Natural killer cell (primary cell): Measurements from ENCODE around the gene METRN. TPM values are rescaled to one million over a fixed set of nuclear protein-coding genes. Genes with fewer than 3 reads are reported as not detected.
"Not testable (repeated sequence)": the region's sequence is repeated elsewhere in the genome, so short reads cannot be mapped to it uniquely, and the experiment has no call there.

ENCODE experiments used
- ATAC-seq, 3 donors: fragments of 150-1000 bp in 2 of 3; fragments of 200-7000 bp in 1 of 3; cut with Tn5 transposase; 1 replicate in 1 of 3; 2 replicates in 2 of 3; pipeline ENCODE4 v1.10.0; 2021; ENCODE audit warnings: mild to moderate bottlenecking in 2 of 3, moderate library complexity in 2 of 3
- DNase-seq, 2 donors: peaks; one replicate each; pipeline versions ENCODE4 v3.0.0 to v3.0.0-alpha.2; 2013 to 2021; ENCODE audit warnings: mixed read lengths in 1 of 2
- H3K27ac ChIP-seq: one replicate; pipeline ENCODE4 v1.5.1; 2013; ENCODE audit warnings: mild to moderate bottlenecking, low read length
- H3K27me3 ChIP-seq: one replicate; pipeline ENCODE4 v1.6.1; 2013; ENCODE audit warnings: low read length; ENCODE audit not compliant: control insufficient read depth, insufficient read depth
- H3K36me3 ChIP-seq: one replicate; pipeline ENCODE4 v1.6.1; 2013; ENCODE audit warnings: low read length; ENCODE audit not compliant: control insufficient read depth, insufficient read depth
- H3K4me1 ChIP-seq: one replicate; pipeline ENCODE4 v1.6.1; 2013; ENCODE audit warnings: low read length; ENCODE audit not compliant: control insufficient read depth, insufficient read depth
- H3K4me3 ChIP-seq: one replicate; pipeline ENCODE4 v1.5.1; 2013; ENCODE audit warnings: low read length
- H3K9me3 ChIP-seq: one replicate; pipeline ENCODE4 v1.6.1; 2013; ENCODE audit warnings: low read length; ENCODE audit not compliant: control insufficient read depth, insufficient read depth
- H3K27ac Mint-ChIP-seq, 2 donors: one replicate each; pipeline ENCODE4 v1.8.0; 2022; ENCODE audit warnings: mild to moderate bottlenecking in 2 of 2, mixed read lengths in 2 of 2, moderate library complexity in 1 of 2
- H3K27me3 Mint-ChIP-seq, 2 donors: one replicate each; pipeline ENCODE4 v1.8.0; 2022; ENCODE audit warnings: low read depth in 2 of 2, mixed read lengths in 2 of 2
- H3K36me3 Mint-ChIP-seq: one replicate; pipeline ENCODE4 v1.8.0; 2022; ENCODE audit warnings: mixed read lengths
- H3K4me1 Mint-ChIP-seq, 2 donors: one replicate each; pipeline ENCODE4 v1.8.0; 2022; ENCODE audit warnings: mixed read lengths in 2 of 2
- H3K4me3 Mint-ChIP-seq: one replicate; pipeline ENCODE4 v1.8.0; 2022; ENCODE audit warnings: mild to moderate bottlenecking, moderate library complexity, mixed read lengths
- H3K9me3 Mint-ChIP-seq, 2 donors: one replicate each; pipeline ENCODE4 v1.8.0; 2022; ENCODE audit warnings: mixed read lengths in 2 of 2
- WGBS: methylation state at CpG from one replicate; pipeline ENCODE4 v1.1.7; 2013; ENCODE audit warnings: missing lambda C conversion rate; ENCODE audit not compliant: insufficient coverage; 5-methylcytosine and 5-hydroxymethylcytosine counted together
- intact Hi-C: fragments of 100-400 bp; cut with micrococcal nuclease; formaldehyde crosslinking; loops from one replicate; pipeline ENCODE4 v1.14.2; 2022
- total RNA-seq, 4 donors: library from RNA; stranded (reverse); fragments of 120-200 nt in 1 of 4; gene quantifications; one replicate each; pipeline versions ENCODE4 v1.2.3 to v1.2.4, GENCODE V29; 2013 to 2022
- TF ChIP-seq, protein P1 (sequence below): fragments of 200-600 bp; IDR thresholded peaks from one replicate; pipeline ENCODE4 v1.8.0; 2022; ENCODE audit warnings: antibody characterized with exemption

Gene METRN
- total RNA-seq, 3 donors from 2014 or later (not counting 1 experiment from before 2014, with no cell fraction given): 11.8 to 16.6 (median 14.3) TPM

DNA sequence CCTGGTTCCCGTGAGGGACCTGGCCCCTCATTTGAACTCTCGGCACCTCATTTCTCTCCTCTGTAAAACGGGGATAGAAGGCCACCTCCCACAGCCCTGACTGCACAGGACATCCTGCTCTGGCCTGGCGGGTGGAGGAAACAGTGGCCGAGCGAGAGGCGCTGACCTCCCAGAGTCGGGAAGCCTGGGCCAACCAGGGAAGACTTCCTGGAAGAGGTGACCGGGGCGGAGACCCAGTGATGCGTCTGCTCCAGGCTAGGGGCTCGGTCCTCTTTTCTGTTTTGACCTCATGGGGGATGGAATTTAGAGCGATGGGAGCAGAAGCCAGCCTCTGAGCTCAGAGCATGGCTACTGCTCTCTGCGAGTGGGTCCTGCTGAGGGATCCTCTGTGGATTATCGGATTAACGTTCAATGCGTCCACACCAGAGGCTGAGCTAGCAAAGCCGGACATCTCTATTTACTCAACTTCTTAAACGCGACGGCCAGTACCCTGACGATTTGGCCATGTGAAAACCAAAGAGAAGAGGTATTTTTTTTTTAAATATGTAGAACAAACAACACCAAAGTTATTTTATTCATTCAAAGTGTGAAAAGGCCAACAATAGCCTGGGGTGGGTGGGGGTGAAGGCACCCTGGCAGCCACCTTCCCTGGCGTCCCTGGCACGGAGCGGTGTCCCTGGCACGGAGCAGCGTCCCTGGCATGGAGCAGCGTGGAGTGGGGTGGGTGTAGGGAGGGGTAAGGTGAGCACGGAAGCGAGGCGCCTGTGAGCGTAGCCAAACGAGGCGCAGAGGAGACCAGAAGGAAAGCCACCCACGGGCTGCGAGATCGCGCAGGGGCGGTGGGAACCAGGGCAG lies 36.5 kb downstream of the METRN start:
- 87% methylated on average over 35 of the region's 39 CpGs for WGBS
- no peaks in the 10 kb centered on the region for H3K4me1 ChIP-seq
- H3K4me3 ChIP-seq: no peak overlapping the region
- H3K27me3 ChIP-seq: no peaks in the 10 kb centered on the region
- H3K9me3 ChIP-seq: no peaks in the 10 kb centered on the region
- no peaks in the 10 kb centered on the region for H3K36me3 Mint-ChIP-seq
- no peak for ATAC-seq
- intact Hi-C loops: no loop called here
- H3K27ac ChIP-seq: no peak overlapping the region
- DNase-seq: no peak
- peaks cover 1 to 2% of the 10 kb centered on the region in 2 donors for H3K27me3 Mint-ChIP-seq
- no peaks in the 10 kb centered on the region for H3K36me3 ChIP-seq
- no peak overlapping the region for H3K27ac Mint-ChIP-seq
- H3K9me3 Mint-ChIP-seq: no peaks in the 10 kb centered on the region
- TF ChIP-seq, protein P1, sequence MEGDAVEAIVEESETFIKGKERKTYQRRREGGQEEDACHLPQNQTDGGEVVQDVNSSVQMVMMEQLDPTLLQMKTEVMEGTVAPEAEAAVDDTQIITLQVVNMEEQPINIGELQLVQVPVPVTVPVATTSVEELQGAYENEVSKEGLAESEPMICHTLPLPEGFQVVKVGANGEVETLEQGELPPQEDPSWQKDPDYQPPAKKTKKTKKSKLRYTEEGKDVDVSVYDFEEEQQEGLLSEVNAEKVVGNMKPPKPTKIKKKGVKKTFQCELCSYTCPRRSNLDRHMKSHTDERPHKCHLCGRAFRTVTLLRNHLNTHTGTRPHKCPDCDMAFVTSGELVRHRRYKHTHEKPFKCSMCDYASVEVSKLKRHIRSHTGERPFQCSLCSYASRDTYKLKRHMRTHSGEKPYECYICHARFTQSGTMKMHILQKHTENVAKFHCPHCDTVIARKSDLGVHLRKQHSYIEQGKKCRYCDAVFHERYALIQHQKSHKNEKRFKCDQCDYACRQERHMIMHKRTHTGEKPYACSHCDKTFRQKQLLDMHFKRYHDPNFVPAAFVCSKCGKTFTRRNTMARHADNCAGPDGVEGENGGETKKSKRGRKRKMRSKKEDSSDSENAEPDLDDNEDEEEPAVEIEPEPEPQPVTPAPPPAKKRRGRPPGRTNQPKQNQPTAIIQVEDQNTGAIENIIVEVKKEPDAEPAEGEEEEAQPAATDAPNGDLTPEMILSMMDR: no peak
- no peaks in the 10 kb centered on the region for H3K4me1 Mint-ChIP-seq
- no peak overlapping the region for H3K4me3 Mint-ChIP-seq

DNA sequence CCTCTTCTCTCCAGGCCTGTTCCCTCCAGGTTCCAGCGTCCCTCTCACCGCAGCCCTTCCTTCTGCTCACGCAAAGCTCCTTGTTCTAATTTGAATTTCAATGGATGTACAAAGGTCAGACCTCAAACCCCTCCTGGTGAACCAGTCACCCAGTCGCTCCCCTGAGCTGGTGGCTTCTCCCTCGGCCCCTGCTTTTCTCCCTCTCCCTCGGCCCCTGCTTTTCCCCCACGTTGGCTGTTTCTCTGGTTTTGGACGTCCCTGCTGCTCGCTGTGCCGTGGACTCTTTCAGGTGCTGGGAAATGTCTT lies 37.0 kb downstream of the METRN start:
- Histone ChIP-seq H3K4me3 (no peak overlapping the region), H3K27ac (no peak overlapping the region), H3K36me3 (no peaks in the 10 kb centered on the region), H3K4me1 (no peaks in the 10 kb centered on the region), H3K9me3 (no peaks in the 10 kb centered on the region), H3K27me3 (no peaks in the 10 kb centered on the region)
- intact Hi-C loops: no loop called here
- H3K4me1 Mint-ChIP-seq: no peaks in the 10 kb centered on the region
- WGBS: 87% methylated on average over 10 of the region's 10 CpGs
- H3K36me3 Mint-ChIP-seq: no peaks in the 10 kb centered on the region
- peaks cover 3 to 8% of the 10 kb centered on the region in 2 donors for H3K27me3 Mint-ChIP-seq
- H3K4me3 Mint-ChIP-seq: no peak overlapping the region
- TF ChIP-seq, protein P1: no peak
- no peaks in the 10 kb centered on the region for H3K9me3 Mint-ChIP-seq
- DNase-seq: no peak
- H3K27ac Mint-ChIP-seq: no peak overlapping the region
- ATAC-seq: no peak

DNA sequence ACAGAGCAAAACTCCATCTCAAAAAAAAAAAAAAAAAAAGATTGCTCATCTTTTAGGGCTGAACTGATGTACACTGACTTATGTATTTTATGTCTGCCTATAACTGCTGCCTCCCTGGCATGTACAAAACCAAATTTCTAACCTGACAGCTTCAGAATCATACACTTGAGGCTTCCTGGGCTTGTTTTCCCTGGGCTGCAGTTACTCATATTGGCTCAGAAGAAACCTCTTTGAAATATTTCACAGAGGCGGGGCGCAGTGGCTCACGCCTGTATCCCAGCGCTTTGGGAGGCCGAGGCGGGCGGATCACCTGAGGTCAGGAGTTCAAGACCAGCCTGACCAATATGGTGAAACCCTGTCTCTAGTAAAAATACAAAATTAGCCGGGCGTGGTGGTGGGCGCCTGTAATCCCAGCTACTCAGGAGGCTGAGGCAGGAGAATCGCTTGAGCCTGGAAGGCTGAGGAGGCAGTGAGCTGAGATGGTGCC lies 39.2 kb downstream of the METRN start:
- H3K4me3 Mint-ChIP-seq, ATAC-seq, H3K36me3 ChIP-seq, H3K9me3 Mint-ChIP-seq, intact Hi-C loops, H3K4me3 ChIP-seq, H3K36me3 Mint-ChIP-seq, H3K9me3 ChIP-seq, H3K4me1 Mint-ChIP-seq, H3K27me3 ChIP-seq, H3K27ac Mint-ChIP-seq, H3K4me1 ChIP-seq, H3K27ac ChIP-seq, DNase-seq: not testable (repeated sequence)
- H3K27me3 Mint-ChIP-seq: peaks cover 3 to 14% of the 10 kb centered on the region in 2 donors
- WGBS: 97% methylated on average over 11 of the region's 11 CpGs

DNA sequence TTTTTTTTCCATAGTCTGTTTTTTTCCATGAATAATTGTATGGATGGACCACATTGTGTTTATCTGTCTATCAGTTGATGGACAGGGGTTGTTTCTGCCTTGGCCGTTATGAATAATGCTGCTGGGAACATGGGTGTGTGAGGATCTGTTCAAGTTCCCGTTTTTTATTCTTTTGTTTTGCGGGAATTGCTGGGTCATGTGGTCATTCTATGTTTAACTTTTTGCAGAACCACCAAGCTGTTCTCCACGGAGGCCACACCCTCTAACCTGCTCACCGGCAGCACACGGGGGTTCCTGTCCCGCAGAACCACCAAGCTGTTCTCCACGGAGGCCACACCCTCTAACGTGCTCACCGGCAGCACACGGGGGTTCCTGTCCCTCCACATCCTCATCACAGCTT lies 39.7 kb downstream of the METRN start:
- TF ChIP-seq, protein P1: no peak
- no peaks in the 10 kb centered on the region for H3K36me3 Mint-ChIP-seq
- no peak overlapping the region for H3K27ac ChIP-seq
- 2% methylated on average over 11 of the region's 11 CpGs for WGBS
- intact Hi-C loops: no loop called here
- no peaks in the 10 kb centered on the region for H3K4me1 ChIP-seq
- H3K4me1 Mint-ChIP-seq: peaks cover 0 to 5% of the 10 kb centered on the region in 2 donors
- no peaks in the 10 kb centered on the region for H3K36me3 ChIP-seq
- H3K27ac Mint-ChIP-seq: no peak overlapping the region
- H3K4me3 Mint-ChIP-seq: no peak overlapping the region
- no peak overlapping the region for H3K4me3 ChIP-seq
- DNase-seq (no peak), ATAC-seq (no peak)
- H3K27me3 Mint-ChIP-seq: peaks cover 3 to 14% of the 10 kb centered on the region in 2 donors
- no peaks in the 10 kb centered on the region for H3K9me3 Mint-ChIP-seq
- H3K9me3 ChIP-seq: no peaks in the 10 kb centered on the region
- no peaks in the 10 kb centered on the region for H3K27me3 ChIP-seq
